Pancreas (tissue), 10 donors: ENCODE measurements around the gene TPSB2. TPM values are rescaled to one million over a fixed set of nuclear protein-coding genes. Genes with fewer than 3 reads are reported as not detected.
"Not testable (repeated sequence)": the region's sequence is repeated elsewhere in the genome, so short reads cannot be mapped to it uniquely, and the experiment has no call there.

ENCODE experiments used
- ATAC-seq, 4 donors: fragments of 200-7000 bp; cut with Tn5 transposase; one replicate each; pipeline versions ENCODE4 v1.8.0 to v1.9.1; 2020; ENCODE audit warnings: mild to moderate bottlenecking in 4 of 4, moderate library complexity in 4 of 4
- DNase-seq, 6 donors: peaks; one replicate each; pipeline ENCODE4 v3.0.0-alpha.2; 2020
- FAIRE-seq: peaks from 2 replicates; lab custom pipeline; 2012; peaks lifted over from hg19 to GRCh38; lab: Jason Lieb, UNC
- H3K27ac ChIP-seq, 4 donors: fragments of 200-600 bp; sonication (generic); 1 replicate in 3 of 4; 2 replicates in 1 of 4; pipeline versions ENCODE4 v1.5.0 to v1.8.0; 2020
- H3K27me3 ChIP-seq, 4 donors: fragments of 200-600 bp; one replicate each; pipeline ENCODE4 v1.8.0; 2021
- H3K36me3 ChIP-seq, 3 donors: fragments of 200-600 bp; sonication (generic) in 1 of 3; one replicate each; pipeline versions ENCODE4 v1.5.0 to v1.8.0; 2020 to 2021
- H3K4me1 ChIP-seq, 3 donors: fragments of 200-600 bp; one replicate each; pipeline ENCODE4 v1.8.0; 2021
- H3K4me3 ChIP-seq, 4 donors: fragments of 200-600 bp; sonication (generic) in 2 of 4; one replicate each; pipeline versions ENCODE4 v1.5.0 to v1.8.0; 2020 to 2021
- H3K9me3 ChIP-seq, 4 donors: fragments of 200-600 bp; one replicate each; pipeline ENCODE4 v1.8.0; 2021
- CTCF ChIP-seq, 4 donors: fragments of 200-600 bp; sonication (generic) in 3 of 4; IDR thresholded peaks; one replicate each; pipeline versions ENCODE4 v1.5.0 to v1.8.0; 2021; ENCODE audit warnings: antibody characterized with exemption in 4 of 4
- WGBS, 2 donors: extraction: QIAGEN DNeasy Blood & Tissue Kit; methylation state at CpG; one replicate each; pipeline ENCODE4 v1.1.7; 2013; 5-methylcytosine and 5-hydroxymethylcytosine counted together
- intact Hi-C, 3 donors: fragments of 100-400 bp; cut with DNase I; formaldehyde crosslinking; loops; one replicate each; pipeline versions ENCODE4 v1.11.1 to v1.14.2; 2022
- polyA plus RNA-seq, 2 donors: library from polyadenylated mRNA; stranded (reverse); fragments of 200-250 nt; gene quantifications; one replicate each; pipeline ENCODE4 v1.2.3, GENCODE V29; 2013
- total RNA-seq, 6 donors: library from RNA; stranded (reverse); fragmentation: NEBNext Ultra II Directional in 4 of 6; extraction: Animal tissue kit (Norgen Biotek cat#: 25700) in 4 of 6; gene quantifications; one replicate each; pipeline versions ENCODE4 v1.2.1 to v1.2.4, GENCODE V29; 2021 to 2023
- donor health status: healthy with polysubstance abuse.
- donor health status: DM: no; HTN: no; CAD: no; lungs with moderate emphysema.
- donor health status: DM: no; HTN: no; CAD: no.
- donor health status: control.
- donor health status: control.
- donor health status: Bipolar disorder and iron deficiency.
- donor health status: DM: yes; HTN: yes; CAD: no.
- donor health status: DM: no; HTN: no; CAD: no.
- donor health status: DM: no; HTN: no; CAD: no.
- donor health status: DM: yes; HTN: yes; CAD: no.

Gene TPSB2
- total and polyA plus RNA-seq, 8 donors = 0.69 to 12.2 (median 4.9) TPM

- DNase-seq = peak in 2 of 6 donors; percentile 4 to 11
- Histone ChIP-seq H3K36me3 (no peaks in the 10 kb centered on the region), H3K27me3 (no peaks in the 10 kb centered on the region), H3K4me3 (no peak overlapping the region), H3K4me1 (no peaks in the 10 kb centered on the region), H3K9me3 (no peaks in the 10 kb centered on the region), H3K27ac (no peak overlapping the region)
- no peak for TF ChIP-seq CTCF (IDR thresholded peaks at IDR 0.05)
- ATAC-seq = no peak
- whole genome bisulfite sequencing, 2 donors = 50 to 68% methylated on average over 9 of the region's 9 CpGs
- intact Hi-C loops = no loop called here
- no peak for FAIRE-seq
Measured at GRCh38 chr16:1237990-1238389, 8.0 kb upstream of the TPSB2 start.

GRCh38 chr16:1236659-1237058 is 6.7 kb upstream of the TPSB2 start:
- peak; percentile 78 to 96 (median 88) for ATAC-seq
- H3K36me3 ChIP-seq, H3K4me1 ChIP-seq, H3K27me3 ChIP-seq, H3K27ac ChIP-seq, H3K4me3 ChIP-seq, FAIRE-seq, intact Hi-C loops, DNase-seq, H3K9me3 ChIP-seq: not testable (repeated sequence)
- WGBS, 2 donors = no CpG with 5 or more reads among the region's 29 CpGs

GRCh38 chr16:1232049-1232748 is 2.2 kb upstream of the TPSB2 start:
- H3K4me1 ChIP-seq, H3K9me3 ChIP-seq, H3K4me3 ChIP-seq, intact Hi-C loops, H3K36me3 ChIP-seq, FAIRE-seq, H3K27ac ChIP-seq, H3K27me3 ChIP-seq, DNase-seq: not testable (repeated sequence)
- ATAC-seq = peak in 3 of 4 donors; percentile 37 to 48 (median 40)
- WGBS, 2 donors = no CpG with 5 or more reads among the region's 47 CpGs

GRCh38 chr16:1231301-1231700 is 1.3 kb upstream of the TPSB2 start:
- DNase-seq = peak in 2 of 6 donors; percentile 14 to 58
- intact Hi-C loops, H3K36me3 ChIP-seq, H3K4me1 ChIP-seq, H3K4me3 ChIP-seq, FAIRE-seq, ATAC-seq, H3K9me3 ChIP-seq, H3K27ac ChIP-seq, H3K27me3 ChIP-seq: not testable (repeated sequence)
- WGBS, 2 donors = 53 to 59% methylated on average over 6 to 7 of the region's 7 CpGs

GRCh38 chr16:1230471-1231212 is 658 bp upstream of the TPSB2 start:
- WGBS, 2 donors = 51 to 71% methylated on average over 17 of the region's 17 CpGs
- H3K9me3 ChIP-seq, intact Hi-C loops, H3K27ac ChIP-seq, ATAC-seq, H3K36me3 ChIP-seq, H3K4me3 ChIP-seq, H3K4me1 ChIP-seq, FAIRE-seq, H3K27me3 ChIP-seq: not testable (repeated sequence)
- peak in 2 of 6 donors; percentile 12 to 59 for DNase-seq

GRCh38 chr16:1229476-1229875 is 508 bp downstream of the TPSB2 start:
- H3K4me1 ChIP-seq, H3K9me3 ChIP-seq, H3K36me3 ChIP-seq, H3K4me3 ChIP-seq, FAIRE-seq, ATAC-seq, H3K27ac ChIP-seq, H3K27me3 ChIP-seq, intact Hi-C loops: not testable (repeated sequence)
- WGBS, 2 donors = 74 to 82% methylated on average over 6 to 12 of the region's 13 CpGs
- DNase-seq = peak in 2 of 6 donors; percentile 17 to 44

GRCh38 chr16:1228227-1228626 is 1.8 kb downstream of the TPSB2 start:
- ATAC-seq, FAIRE-seq, intact Hi-C loops, H3K4me3 ChIP-seq, H3K27me3 ChIP-seq, H3K36me3 ChIP-seq, H3K27ac ChIP-seq, H3K4me1 ChIP-seq, H3K9me3 ChIP-seq: not testable (repeated sequence)
- peak in 1 of 6 donors; percentile 70 for DNase-seq
- 57 to 61% methylated on average over 4 to 7 of the region's 7 CpGs for WGBS, 2 donors

GRCh38 chr16:1226692-1227091 is 3.3 kb downstream of the TPSB2 start:
- FAIRE-seq, ATAC-seq, H3K36me3 ChIP-seq, H3K4me1 ChIP-seq, H3K27ac ChIP-seq, H3K9me3 ChIP-seq, H3K27me3 ChIP-seq, intact Hi-C loops, H3K4me3 ChIP-seq: not testable (repeated sequence)
- WGBS, 2 donors = 32 to 36% methylated on average over 7 to 14 of the region's 14 CpGs
- DNase-seq = peak in 1 of 6 donors; percentile 65

GRCh38 chr16:1225728-1226311 is 4.2 kb downstream of the TPSB2 start:
- intact Hi-C loops, H3K36me3 ChIP-seq, H3K9me3 ChIP-seq, FAIRE-seq, H3K27ac ChIP-seq, H3K27me3 ChIP-seq, H3K4me1 ChIP-seq, H3K4me3 ChIP-seq: not testable (repeated sequence)
- peak in 2 of 4 donors; percentile 44 to 50 for ATAC-seq
- WGBS, 2 donors = 56 to 62% methylated on average over 24 of the region's 24 CpGs
- peak in 1 of 6 donors; percentile 72 for DNase-seq
